Activated naive CD4-positive, alpha-beta T cell treated with anti-CD3 and anti-CD28 coated beads, Interleukin-2, amount 50 U/mL, for 16 hours (primary cell): ENCODE results near the gene MSI2.

Experiments used
- DNase-seq: peaks from one replicate; pipeline ENCODE4 v3.0.0-alpha.2; 2020

MSI2 gene

DNA sequence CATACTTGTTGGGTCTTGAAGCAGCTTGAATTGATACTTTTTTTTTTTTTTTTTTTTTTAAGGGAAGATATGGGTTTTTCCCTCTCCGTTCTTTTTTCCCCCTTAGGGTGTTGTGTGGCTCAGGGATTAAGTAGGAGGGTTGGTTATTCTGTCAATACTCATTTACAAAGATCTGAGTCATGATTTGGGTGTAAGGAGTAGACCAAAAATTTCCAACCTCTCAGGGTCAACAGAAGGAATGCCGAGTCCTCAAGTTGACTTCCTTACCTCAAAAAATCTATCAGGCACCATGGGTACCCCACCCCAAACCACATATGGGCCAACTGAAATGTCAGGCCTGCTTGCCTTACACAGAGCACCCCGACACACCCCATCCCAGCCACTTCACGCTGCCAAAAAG, 258.3 kb downstream of the MSI2 start:
- no peak for DNase-seq

DNA sequence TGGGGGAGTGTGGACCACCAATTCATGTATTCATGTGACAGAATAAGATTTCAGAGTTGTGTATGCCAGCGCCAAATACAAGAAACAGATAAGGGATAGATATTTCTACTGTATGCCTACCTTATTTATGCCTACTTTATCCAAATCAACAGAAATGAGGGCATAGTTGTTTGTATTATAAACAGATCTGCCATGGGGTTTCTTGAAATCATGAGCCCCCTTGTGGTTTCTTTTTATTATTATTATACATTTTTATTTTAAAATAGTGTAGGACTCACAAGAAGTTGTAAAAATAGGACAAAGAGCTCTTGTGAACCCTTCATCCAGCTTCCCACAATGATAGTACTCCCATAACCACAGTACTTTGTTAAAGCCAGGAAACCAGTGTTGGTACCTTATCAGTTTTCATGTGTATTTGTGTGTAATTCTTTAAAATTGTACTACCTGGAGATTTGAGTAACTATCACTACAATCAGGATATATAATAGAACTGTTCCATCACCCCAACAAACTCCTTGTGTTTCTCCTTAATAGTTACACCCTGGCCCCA, 259.4 kb downstream of the MSI2 start:
- DNase-seq, result no peak

DNA sequence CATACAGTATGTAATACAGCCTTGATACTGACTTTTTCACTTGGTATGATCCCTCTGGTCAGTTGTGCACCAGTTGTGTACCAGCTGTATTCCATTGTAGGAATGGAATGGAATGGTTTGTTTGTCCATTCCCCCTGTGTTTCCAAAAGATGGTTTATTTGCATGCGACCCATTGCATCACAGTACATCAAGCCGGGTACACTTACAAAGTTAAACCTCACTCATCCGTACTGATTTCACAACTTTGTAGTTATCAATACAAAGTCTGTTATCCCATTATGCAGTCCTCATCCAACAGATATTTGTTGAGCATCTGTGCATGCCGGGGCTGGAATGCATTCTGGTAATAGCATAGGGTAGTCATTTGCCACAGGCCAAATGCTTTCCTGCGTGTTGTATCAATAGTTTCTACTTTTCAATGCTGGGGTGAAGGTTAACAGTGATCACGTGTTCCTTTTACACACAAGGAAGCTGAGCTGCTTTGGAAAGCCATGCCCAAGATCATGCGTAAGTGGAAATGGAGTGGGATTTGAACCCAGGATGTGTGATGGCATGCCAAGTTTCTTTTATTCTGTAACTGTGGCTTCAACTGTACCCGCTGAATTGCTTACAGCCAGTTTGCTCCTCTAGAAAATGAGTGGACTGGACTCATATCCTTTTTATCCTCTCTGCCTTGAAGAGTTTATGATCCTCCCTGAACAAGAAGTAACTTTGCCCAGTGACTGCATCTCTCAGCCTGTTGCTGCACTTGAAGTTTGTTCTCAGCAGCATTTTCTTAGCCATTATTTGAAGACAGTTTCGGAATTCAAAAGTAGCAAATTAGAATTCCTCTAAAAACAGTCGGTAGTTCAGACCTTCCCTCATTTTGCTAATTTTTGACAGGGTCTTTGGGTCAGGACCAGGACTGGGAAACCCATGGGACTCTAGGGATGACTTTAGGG, 260.2 kb downstream of the MSI2 start:
- no peak for DNase-seq

DNA sequence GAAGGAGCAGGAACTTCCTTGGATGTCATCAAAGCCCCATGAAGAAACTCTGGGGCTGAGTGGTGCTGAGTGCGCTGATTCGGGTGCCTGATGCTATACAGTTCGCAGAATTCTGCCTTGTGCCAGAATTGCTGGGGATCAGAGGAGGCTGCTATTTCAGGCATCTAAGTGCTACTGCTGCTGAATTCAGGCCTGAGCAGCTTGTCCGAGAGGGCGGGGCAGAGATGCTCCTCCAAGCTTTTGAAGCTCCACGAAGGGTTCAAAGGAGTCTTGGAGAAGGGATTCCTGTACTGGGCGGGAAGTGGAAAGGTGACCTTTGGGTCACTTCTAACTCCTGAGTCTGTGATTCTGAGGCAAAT, 260.9 kb downstream of the MSI2 start:
- no peak for DNase-seq

DNA sequence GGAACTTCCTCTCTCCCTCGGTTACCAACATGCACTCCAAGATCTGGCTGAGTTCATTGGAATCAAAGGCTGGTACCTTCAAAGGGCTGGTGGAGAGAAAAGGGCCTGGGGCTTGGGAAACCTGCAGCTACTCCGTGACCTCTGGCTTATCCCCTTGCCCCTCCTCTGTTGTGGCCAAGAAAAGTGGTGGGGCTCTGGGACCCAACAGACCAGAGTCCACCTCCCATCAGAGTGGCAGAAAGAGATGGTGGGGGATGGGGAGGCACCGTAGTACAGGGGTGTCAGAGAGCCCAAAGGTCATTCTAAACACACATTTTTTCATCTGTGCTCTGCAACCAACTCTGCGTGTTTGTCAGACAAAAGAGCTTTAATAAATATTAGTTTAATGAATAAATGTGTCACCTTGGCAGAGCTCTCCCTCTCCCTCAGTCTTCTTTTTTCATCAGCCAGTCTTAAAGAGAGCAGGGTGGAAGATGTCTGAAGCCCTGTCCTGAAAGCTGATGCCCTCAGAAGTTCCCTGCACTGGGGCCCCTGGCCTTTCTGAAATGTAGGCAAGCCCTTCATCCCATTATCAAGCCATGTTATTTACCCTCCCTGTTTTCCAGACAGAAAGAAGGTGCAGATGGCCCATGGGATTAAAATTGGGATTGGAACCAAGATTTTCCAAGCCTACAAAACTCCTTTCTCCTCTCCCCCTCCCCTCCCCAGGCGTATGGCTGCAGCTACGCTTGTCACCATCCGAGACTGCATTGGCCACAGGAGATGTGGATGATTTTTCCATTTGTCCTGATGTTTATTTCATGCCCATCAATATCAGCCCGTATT, 261.5 kb downstream of the MSI2 start:
- no peak for DNase-seq

DNA sequence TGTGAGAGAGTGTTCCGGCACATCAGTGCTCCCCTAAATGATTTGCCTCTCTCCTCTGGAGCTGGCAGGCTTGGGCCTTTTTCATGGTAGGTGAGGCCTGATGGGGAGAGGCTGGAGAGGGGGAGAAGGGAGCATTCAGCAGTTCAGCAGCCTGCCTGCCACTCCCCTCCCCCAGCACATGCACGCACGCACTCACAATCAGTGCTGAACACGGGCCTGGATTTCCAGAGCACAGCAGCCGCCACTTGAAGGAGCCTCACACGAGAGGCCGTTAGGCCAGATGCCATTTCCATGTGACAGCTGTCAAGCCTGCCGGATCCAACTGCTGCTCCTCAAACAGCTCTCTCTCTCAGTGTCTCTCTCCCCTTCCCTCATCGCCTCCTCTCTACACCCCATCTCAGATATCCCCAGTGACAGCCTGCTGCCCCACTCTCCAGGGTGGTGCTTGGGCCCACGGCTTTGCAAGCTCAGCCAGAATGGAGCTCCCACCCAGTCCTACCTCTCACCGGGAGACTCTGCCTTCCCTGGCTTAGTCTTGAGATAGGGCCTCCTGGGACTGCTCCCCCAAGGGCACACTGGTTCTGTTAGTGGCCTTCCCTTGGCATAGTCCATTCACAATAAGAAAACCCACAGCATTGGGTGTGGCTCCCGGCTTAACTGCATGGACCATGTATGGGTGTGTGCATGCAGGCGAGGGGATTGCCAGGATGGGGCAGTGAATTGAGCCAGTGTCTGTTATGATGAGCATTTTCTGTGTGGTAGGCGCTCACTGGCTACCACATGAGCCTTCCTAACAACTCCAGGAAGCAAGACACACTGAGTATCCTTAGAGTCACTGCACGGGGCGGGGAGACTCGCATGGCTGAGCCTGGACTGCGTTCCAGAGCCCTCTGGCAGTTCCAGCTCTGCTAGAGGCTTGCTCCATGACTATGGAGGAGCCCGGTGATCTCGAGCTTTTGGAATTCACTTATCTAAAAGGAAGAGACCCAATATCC, 262.6 kb downstream of the MSI2 start:
- DNase-seq, result no peak

DNA sequence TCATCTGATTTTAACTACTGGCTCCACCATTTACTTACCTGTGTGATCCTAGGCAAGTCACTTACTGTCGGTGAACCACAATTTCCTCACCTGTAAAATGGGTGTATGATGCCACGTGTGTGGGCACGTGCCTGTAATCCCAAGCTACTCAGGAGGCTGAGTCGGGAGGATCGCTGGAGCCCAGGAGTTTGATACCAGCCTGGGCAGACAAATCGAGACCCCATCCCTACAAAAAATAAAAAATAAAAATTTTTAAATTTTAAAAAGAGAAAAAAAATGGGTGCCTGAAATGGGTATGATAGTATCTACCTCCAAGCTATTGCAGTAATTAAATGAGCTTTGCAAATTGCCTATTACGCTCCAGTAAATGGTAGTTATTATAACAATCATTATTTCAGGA, 263.5 kb downstream of the MSI2 start:
- no peak for DNase-seq

- DNase-seq, result no peak
These were observed 265.3 kb downstream of the MSI2 start for GRCh38 chr17:57521606-57522005.

DNA sequence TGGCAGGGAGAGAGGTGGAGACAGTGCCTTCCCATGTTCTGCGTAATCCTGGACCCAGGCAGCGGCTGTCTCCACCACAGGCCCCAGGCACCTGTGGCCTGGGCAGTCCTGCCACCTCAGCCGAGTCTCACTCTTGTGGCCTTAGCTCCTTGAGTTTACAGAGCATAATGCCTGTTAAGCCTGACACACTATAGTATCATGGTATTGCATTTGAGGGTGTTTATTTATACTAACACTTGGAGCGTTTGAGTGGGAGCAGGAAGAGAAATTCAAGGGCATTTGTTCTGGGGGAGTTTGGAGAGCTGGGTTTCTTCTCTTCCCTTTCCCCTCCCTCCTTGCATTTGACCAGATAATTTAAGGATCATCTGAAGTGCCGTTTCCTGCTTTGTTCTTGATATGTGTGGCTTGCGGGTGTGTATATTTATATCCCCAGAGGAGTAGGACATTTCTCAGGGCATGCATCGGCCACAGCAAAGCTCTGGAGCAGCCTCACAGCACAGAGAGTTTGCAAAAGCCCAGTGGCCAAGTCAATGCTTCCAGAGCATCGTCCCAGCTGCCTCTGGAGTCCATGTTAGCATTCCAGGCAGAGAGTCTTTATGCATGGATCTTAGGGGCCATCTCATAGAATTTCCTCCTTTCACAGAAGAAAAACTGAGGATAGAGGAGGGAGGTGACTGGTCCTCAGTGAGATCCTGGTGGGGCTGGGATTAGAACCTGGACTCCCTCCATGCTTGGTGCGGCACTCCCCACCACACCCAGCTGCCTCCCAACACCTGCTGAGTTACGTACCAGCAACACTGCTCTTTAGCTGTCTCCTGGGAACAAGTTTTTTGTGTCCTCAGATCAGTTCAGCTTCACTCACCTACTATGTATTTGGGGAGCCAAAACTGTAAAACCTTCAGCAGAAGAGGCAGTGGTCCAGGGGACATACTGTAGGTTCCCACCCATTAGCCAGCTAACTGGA, 266.0 kb downstream of the MSI2 start:
- no peak for DNase-seq

DNA sequence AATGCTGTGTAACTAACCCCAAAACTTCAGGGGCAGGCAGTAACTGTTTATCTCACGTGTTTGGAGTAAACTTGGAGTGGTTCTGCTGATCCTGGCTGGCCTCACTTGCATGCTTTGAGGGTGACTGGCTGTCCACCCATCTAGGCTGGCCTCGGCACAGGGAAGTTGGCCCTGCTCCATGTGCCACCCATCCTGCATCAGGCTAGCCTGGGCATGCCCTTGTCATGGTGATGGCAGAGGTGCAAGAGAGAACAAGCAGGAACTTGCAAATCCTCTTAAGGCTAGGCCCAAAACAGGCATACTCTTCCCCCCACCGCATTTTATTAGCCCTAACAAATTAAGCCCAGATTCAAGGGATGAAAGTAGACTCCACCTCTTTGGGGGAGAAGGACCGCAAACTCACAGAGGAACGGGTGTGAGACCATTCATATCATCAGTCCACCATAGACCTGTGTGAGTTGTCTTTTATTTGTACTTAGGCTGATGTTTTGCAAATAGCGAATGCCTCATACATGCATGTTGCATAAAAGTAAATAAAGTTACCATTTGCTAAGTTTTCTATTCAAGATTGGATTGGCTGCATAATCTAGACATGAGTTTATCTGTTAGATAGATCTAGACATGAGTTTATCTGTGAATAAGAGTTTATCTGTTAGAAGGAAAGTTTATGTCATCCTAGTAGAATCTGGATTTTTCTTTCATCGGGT, 267.8 kb downstream of the MSI2 start:
- no peak for DNase-seq

DNA sequence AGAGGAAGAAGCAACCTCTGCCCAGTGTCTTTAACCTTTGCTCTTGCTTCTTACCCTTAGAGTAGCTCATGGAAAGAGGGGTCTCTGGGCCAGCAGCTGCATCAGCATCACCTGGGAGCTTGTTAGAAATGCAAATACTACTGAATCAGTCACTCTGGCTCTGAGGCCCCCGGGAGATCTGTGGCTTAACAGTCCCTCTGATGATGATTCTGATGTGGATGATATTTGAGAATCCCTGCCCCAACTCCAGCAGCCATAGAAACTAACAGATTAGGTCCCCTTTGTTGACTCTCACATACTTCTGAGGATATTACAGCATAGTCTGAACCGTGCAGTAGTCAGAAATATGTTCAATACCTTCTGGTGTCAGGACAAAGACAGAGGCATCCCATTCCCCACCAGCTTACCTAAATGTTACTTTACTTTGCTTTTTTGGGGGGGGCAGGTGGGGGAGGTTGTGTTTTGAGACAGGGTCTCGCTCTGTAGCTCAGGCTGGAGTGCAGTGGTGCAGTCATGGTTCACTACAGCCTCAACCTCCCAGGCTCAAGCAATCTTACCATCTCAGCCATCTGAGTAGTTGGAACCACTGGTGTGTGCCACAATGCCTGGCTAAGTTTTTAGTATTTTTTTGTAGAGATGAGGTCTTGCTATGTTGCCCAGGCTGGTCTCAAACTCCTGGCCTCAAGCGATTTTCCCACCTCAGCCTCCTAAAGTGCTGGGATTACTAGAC, 268.7 kb downstream of the MSI2 start:
- DNase-seq, result no peak

DNA sequence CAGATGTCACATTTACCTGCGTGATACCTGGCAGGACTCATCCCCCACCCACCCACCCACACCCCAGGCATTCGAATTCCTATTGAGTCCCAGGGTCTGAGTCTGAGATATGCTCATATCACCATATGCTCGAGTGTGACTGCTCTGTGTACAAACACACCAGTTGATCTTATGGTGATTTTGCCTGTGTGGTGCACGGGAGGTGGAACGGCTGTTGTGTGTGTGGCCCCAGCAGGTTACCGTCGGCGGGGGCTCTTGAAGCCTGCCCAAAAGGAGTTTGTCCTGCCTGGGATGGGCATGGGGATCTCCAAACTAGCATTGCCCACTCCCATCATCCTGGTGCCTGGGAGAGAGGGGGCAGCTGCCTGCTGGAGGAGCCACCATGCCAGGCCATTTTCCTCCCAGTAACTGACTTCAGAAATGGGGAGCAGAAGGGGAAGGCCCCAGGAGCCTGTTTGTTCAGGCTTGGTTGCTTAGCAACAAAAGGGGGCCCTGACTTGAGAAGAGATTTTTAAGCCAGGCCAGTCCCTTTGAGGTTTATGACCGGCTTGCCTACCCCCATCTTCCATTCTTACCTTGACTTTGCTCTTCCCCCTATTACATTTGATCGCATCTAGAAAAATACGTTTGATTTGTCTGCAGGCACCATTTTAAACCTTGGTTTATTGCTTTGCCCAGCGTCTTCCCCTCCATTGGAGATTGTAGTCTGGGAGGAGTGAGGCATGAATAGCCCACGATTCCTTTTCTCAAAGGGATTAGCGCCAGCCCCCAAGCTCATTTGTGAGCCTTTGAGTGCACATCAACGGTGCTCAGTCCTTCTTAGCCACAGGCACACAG, 271.1 kb downstream of the MSI2 start:
- no peak for DNase-seq

- no peak for DNase-seq
These were observed 271.7 kb downstream of the MSI2 start for GRCh38 chr17:57528058-57528451.

DNA sequence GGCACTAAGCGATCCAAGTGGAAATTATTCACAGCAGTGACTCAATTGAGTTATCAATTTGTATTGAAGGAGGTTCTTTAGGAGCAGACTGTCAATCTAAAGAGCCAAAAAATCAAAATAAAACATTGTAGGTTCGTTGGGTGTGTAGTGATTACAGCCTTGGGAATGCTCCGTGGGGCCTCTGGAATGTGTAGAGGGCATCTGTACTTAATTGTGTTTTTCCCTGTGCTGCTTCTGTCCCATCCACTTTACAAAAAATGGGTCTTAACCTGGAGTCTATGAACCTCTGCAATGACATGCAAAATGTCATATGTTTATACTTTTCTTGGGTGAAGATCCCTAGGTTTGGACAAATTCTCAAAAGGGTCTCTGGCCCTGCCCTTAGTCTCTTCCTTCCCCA, 273.7 kb downstream of the MSI2 start:
- DNase-seq, result no peak

DNA sequence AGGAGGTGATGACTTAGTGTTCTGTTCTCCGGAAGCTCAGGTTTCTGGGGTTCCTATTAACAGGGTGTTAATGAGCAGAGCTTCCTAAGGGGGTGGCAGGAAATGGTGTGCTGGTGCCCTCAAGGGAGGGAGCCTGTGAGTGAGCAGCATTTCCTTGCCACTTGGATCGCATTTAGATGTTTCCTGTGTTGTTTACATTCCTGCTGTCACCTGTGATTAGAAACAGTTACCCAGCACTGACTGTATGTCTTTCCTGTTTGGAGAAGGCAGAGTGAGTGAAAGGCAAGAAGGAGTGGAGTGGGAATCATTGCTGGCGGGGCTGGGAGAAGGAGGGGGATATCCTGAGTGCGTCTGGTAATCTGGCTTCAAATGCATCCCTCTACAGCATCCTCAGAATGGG, 274.2 kb downstream of the MSI2 start:
- no peak for DNase-seq

GRCh38 chr17:57531078-57531477, 274.8 kb downstream of the MSI2 start:
- no peak for DNase-seq

DNA sequence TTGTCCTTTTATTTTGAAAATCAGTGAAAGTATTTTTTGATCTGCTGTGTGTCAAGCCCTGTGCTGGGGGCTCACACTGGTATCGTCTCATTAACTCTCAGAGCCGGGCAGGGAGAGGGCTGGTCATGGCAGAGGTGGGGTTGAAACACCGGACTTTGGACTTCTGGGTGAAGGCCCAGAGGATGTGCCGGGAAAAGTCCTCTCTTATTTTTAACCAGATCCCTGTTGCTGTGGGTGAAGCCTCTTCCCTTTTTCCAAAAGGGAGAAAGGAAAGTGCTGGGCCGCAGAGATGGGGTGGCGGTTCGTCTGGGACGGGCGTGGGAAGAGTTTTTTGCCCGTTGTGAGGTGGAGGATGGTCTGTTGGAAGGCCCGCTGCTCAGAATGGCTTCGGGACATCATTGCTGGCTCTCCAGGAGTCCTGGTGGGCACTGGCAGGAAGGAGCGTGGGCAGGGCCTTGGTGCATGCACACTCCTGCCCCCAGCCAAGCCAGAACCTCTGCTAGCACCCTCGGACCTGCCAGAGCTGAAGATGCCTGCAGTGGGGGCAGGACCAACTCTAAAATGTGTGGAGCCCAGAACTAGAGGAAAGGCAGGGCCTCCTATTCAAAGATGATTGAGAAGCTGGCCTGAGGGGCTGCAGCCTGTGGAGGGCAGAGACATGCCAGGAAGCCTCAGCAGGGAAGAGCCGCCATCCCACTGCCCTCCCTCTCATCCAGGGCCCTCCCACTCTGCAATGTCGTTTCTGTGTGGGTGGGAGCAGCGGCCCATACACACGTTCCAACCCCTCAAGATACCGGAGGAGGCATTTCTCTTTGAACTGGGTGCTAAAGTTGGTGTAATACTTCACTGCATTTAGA, 275.6 kb downstream of the MSI2 start:
- no peak for DNase-seq

- DNase-seq, result no peak
These were observed 276.2 kb downstream of the MSI2 start for GRCh38 chr17:57532556-57532955.
